ENCODE measurements around the gene IL15RA.

- TF ChIP-seq POLR2A (IDR thresholded peaks at IDR 0.05), result no peak
- no peak for TF ChIP-seq CTCF (IDR thresholded peaks at IDR 0.05)
These were observed 23.7 kb downstream of the IL15RA start for GRCh38 chr10:5953676-5954075.

All from adrenal gland (tissue), 5 donors.